WTC11 (cell line): ENCODE data around the gene FAM111A.

Experiments used
- TF ChIP-seq, protein P1 (sequence below): fragments of 200-600 bp; IDR thresholded peaks from 2 replicates; pipeline ENCODE4 v1.8.0; 2022; ENCODE audit warnings: antibody characterized with exemption
- TF ChIP-seq, protein P2 (sequence below): sonication (generic); formaldehyde crosslinking; IDR thresholded peaks from 2 replicates; pipeline ENCODE4 v1.8.0; 2023; ENCODE audit warnings: missing genetic modification reagents, mild to moderate bottlenecking, borderline replicate concordance
- TF ChIP-seq, protein P3 (sequence below): sonication (generic); formaldehyde crosslinking; IDR thresholded peaks from 2 replicates; pipeline ENCODE4 v1.8.1; 2022; ENCODE audit warnings: missing genetic modification reagents, borderline replicate concordance

DNA sequence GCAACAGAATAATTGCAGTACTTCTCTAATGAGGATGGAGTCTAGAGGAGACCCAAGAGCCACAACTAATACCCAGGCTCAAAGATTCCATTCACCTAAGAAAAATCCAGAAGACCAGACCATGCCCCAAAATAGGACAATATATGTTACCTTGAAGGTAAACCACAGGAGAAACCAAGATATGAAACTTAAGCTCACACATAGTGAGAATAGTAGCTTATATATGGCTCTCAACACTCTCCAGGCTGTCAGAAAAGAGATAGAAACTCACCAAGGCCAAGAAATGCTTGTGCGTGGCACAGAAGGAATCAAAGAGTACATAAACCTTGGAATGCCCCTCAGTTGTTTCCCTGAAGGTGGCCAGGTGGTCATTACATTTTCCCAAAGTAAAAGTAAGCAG is 9.1 kb downstream of the FAM111A start:
- TF ChIP-seq, protein P1, sequence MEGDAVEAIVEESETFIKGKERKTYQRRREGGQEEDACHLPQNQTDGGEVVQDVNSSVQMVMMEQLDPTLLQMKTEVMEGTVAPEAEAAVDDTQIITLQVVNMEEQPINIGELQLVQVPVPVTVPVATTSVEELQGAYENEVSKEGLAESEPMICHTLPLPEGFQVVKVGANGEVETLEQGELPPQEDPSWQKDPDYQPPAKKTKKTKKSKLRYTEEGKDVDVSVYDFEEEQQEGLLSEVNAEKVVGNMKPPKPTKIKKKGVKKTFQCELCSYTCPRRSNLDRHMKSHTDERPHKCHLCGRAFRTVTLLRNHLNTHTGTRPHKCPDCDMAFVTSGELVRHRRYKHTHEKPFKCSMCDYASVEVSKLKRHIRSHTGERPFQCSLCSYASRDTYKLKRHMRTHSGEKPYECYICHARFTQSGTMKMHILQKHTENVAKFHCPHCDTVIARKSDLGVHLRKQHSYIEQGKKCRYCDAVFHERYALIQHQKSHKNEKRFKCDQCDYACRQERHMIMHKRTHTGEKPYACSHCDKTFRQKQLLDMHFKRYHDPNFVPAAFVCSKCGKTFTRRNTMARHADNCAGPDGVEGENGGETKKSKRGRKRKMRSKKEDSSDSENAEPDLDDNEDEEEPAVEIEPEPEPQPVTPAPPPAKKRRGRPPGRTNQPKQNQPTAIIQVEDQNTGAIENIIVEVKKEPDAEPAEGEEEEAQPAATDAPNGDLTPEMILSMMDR: no peak
- TF ChIP-seq, protein P2, sequence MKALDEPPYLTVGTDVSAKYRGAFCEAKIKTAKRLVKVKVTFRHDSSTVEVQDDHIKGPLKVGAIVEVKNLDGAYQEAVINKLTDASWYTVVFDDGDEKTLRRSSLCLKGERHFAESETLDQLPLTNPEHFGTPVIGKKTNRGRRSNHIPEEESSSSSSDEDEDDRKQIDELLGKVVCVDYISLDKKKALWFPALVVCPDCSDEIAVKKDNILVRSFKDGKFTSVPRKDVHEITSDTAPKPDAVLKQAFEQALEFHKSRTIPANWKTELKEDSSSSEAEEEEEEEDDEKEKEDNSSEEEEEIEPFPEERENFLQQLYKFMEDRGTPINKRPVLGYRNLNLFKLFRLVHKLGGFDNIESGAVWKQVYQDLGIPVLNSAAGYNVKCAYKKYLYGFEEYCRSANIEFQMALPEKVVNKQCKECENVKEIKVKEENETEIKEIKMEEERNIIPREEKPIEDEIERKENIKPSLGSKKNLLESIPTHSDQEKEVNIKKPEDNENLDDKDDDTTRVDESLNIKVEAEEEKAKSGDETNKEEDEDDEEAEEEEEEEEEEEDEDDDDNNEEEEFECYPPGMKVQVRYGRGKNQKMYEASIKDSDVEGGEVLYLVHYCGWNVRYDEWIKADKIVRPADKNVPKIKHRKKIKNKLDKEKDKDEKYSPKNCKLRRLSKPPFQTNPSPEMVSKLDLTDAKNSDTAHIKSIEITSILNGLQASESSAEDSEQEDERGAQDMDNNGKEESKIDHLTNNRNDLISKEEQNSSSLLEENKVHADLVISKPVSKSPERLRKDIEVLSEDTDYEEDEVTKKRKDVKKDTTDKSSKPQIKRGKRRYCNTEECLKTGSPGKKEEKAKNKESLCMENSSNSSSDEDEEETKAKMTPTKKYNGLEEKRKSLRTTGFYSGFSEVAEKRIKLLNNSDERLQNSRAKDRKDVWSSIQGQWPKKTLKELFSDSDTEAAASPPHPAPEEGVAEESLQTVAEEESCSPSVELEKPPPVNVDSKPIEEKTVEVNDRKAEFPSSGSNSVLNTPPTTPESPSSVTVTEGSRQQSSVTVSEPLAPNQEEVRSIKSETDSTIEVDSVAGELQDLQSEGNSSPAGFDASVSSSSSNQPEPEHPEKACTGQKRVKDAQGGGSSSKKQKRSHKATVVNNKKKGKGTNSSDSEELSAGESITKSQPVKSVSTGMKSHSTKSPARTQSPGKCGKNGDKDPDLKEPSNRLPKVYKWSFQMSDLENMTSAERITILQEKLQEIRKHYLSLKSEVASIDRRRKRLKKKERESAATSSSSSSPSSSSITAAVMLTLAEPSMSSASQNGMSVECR: no peak
- TF ChIP-seq, protein P3, sequence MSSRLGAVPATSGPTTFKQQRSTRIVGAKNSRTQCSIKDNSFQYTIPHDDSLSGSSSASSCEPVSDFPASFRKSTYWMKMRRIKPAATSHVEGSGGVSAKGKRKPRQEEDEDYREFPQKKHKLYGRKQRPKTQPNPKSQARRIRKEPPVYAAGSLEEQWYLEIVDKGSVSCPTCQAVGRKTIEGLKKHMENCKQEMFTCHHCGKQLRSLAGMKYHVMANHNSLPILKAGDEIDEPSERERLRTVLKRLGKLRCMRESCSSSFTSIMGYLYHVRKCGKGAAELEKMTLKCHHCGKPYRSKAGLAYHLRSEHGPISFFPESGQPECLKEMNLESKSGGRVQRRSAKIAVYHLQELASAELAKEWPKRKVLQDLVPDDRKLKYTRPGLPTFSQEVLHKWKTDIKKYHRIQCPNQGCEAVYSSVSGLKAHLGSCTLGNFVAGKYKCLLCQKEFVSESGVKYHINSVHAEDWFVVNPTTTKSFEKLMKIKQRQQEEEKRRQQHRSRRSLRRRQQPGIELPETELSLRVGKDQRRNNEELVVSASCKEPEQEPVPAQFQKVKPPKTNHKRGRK: no peak
